GM18907 (cell line): ENCODE measurements around the gene GLRX.

ENCODE experiments used
- ATAC-seq: cut with Tn5 transposase; IDR thresholded peaks from one replicate; pipeline ENCODE4 v1.9.1; 2021; ENCODE audit warnings: mild to moderate bottlenecking, moderate library complexity; ENCODE audit not compliant: unreplicated experiment

The GLRX gene, protein sequence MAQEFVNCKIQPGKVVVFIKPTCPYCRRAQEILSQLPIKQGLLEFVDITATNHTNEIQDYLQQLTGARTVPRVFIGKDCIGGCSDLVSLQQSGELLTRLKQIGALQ

GRCh38 chr5:95822542-95823181, at the start of gene GLRX:
Gene GLRX, minus strand, starts transcription at chr5:95822726. Its CDS starts 64 bp downstream, at chr5:95822662.
- ATAC-seq = peak; percentile 54

GRCh38 chr5:95871146-95871806, 48.8 kb upstream of the GLRX start:
- no peak for ATAC-seq

DNA sequence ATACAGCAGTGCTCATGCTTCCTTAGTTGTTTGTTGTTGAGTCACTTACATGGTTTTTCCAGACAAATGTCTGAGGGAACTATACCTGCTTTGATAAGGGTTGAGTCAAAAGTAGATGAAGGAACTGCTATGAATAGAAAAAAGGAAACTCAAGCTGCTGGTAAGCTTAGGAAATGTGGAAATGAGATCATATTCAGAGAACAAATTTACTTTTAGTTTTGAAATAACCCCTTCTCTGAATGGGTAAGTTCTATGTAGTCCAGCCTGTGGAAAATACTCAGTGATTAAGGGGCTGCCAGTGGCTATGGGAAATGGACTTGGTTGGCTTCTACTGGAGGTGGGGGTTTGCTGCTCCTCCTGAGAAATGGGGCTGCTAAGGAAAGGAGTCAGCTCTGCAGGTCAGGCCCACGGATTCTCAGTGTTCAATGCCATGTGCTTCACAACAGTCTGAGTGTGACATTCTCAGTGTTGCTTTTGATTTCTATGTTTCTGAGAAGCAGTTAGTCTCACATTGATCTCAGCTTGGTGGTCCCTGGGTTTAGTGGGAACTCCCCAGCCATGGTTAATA, 47.7 kb upstream of the GLRX start:
- peak; percentile 68 for ATAC-seq

DNA sequence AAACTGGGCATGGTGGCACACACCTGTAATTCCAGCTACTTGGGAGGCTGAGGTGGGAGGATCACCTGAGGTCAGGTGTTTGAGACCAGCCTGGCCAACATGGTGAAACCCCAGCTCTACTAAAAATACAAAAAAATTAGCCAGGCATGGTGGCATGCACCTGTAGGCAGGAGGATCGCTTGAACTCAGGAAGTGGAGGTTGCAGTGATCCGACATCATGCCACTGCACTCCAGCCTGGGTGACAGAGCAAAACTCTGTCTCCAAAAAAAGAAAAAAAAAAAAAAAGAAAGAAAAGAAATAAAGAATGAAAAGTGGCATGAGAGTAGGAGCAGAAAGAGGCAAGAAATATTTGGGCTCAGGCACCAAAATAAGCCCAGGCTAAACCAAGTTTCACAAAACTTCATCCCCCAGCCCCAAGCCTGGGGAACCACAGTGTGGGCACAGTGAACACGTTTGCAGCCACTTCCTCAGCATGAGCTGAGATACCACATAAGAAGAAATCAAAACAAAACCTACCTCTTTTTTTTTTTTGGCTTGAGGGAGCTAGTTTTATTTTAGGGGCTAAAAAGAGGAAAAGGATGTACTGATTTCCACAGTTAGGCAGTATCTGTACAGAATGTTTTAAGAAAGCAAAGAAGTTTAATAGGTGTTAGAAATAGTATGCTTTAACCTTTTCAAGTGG, 46.8 kb upstream of the GLRX start:
- ATAC-seq = peak; percentile 65

GRCh38 chr5:95868136-95868535, 45.6 kb upstream of the GLRX start:
- ATAC-seq = no peak

DNA sequence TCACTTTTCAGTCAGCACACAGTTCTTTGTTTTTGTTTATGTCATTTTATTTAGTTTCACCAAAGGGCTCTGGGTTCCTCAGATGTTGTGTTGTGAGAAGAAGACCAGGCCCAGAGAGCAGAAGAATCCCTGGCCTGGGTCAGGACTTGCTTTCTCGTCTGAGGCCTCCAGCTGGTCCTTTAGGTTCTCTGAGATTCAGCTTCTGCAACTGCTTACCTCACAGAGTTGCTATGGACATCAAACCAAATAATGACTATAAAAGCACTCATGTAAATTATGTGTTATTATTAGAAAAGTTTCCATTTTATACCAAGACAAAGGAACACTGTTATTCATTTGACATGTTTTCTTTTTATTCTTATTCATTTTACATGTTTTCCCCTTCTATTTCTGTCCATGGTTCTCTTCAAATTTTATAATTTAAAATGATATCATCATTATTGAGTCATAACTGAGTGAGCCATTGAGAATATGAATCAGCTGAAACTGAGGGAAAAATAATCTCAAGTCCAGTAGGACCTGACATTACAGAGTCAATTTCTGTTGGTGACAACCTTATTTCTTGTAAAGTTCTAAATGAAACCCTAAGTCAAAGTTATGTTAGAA, 44.0 kb upstream of the GLRX start:
- no peak for ATAC-seq

DNA sequence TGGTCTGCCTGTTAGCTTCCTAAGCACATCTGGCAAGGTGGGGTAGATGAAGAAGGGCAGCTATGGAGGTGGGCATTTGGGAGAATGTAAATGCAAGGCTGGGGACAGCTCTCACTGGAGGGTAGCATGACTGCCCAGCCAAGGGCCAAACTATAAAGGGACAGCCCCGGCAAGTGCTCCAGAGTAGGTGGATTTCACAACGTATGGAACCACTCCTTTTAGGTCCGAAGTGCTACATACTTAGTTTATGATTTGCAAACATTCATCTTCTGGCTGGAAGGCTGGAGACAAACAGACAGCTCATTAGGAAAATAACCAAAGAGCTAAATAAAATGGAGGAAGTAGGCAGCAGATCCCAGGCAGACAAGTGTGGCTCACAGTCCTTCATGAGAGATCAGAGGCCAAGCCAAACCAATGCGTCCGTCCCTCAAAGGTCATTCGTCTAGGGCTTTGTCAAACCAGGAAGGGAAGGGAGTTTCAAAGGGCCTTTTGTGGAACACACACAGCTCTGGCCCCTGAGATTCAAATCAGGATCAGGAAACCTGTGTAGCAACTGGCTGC, 42.5 kb upstream of the GLRX start:
- ATAC-seq = no peak

DNA sequence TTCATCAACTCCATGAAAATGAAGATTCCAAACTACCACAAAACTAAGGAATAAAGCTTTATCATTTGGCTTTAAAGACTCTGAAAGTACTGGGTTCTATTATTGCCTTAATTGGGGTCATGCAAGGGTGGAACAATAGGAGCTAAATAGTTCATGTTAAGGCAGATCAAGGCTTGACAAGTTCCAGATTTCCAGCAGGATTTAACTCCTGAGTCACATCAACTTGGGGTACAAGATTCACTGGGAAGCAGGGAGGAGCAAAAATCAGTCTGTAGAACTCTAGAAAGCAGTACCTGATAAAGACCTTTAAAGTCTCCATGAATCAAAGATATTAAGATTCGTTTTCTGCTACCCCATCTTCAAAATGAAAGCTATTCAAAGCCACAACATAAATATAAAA, 41.9 kb upstream of the GLRX start:
- ATAC-seq = no peak

GRCh38 chr5:95863383-95863757, 40.8 kb upstream of the GLRX start:
- ATAC-seq = no peak

DNA sequence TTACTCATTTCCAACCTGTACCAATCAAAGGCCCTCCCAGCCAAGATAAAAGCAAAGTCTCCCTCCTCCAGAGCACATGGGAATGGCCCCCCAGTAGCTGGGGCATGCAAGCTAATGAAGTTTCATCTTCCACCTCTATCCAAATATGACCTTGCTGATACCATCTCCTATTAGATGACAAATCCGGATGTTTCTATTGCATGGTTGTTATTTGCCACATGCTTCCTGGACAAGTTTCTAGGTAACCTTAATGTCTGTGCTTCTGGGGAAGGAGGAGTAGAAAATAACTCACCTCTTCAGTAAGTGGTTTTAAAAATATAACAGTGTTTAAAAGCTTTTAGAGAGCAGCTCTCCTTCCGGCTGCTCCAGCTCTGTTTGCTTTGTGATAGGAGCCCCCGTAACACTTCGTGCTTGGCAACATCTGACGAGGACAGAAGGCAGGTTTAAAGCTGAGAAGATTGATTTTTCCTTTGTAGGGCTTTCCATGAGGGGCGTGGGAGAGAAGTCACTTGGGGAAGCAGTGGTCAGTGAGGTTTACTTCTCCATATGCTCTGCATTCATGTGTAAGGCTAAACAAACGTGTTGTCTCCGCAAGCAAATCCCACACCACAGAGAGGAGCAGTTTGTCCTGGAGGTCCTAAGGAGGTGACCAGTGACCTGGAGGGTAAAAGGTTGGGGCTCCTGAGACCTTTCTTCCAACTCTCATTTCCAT, 40.3 kb upstream of the GLRX start:
- no peak for ATAC-seq

GRCh38 chr5:95861864-95862561, 39.5 kb upstream of the GLRX start:
- ATAC-seq = no peak

DNA sequence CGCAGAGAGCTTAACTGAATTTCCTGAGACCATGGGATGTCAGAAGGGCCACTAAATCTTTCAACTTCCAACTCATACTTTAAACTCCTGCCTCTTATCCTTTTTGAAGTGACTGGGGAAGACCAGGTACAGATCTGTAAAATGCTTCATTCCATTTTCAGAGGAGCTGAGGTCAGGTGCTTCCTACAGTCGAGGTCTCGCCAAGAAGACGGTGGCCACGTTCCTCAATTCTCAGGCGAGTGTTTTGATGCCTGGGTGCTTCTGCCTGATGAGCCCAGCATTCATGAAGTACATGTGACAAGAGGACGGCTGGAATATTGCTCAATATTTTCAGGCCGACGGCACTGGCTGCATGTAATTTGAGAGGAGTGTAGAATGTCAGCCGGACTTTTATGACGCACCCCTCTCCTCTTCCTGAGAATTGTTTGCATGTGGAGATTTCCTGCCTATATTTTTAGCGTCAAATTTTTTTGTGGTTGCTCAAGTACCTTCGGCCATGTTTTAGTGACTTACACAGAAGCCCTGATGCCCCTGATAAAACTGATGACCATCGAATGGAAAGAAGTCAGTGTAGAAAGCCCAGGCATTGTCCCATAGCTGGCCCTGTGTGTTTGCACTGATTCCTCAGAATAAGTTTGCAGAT, 38.8 kb upstream of the GLRX start:
- no peak for ATAC-seq

DNA sequence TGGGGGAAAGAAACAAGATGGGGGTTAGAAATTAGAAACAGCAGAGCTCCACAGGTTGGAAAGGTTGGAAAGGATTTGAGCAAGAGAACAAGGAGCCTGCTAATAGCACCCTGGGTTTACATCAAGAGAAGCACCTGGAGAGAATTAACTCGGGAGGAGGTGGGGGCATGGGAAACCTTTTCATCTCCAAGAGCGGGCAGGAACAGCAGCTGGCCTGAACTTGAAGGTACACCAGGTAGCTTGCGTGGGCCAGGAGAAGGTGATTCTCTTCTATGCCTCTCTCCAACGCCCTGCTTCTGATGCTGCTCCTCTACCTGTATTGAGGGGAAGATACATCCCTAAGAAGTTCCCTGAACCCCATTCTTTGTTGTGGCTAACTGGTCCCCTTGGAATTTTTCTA, 37.1 kb upstream of the GLRX start:
- ATAC-seq = no peak

DNA sequence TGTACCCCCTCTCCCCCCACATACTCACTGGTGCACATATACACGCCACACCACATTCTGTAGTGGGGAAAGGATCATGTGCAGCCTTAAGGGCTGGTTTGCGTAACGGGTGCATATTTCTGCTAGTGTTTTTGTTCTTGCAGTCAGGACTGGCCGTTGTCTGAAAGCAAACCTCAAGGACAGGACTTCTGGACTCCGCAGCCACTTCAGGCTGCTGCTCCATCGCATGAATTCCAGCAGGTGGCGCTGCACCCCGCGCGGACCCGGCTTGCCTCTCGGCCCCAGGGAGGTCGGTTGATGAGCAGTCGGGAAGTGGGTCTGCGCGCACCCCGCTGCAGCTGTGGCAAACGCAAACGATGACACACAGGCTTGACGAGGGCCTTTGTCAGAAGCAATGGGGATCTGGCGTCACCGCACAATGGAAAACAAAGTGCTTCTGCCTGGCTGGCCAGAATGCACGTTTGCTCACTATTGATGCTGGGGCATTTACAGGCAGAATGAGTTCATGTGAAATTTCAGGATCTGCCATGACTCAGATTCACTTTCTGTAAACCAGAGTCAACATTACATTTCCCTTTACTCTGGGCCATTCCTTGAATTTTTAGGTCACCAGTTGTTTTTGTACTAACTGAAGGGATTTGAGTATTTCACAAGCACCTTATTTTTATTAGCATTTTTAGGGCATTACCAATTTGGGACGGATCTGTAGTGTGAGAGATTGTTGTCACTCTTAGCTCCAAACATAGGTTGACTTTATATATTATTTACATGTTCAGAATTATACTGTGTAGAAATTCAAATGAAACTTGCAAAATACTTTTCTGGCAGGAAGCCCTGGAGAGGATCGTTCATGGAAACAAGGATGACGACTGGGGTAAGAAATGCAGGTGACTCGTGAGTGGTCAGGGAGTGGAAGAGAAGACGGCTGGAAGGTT, 36.4 kb upstream of the GLRX start:
- ATAC-seq = peak; percentile 97

- ATAC-seq = no peak
Observed at GRCh38 chr5:95858023-95858461, 35.5 kb upstream of the GLRX start.

- ATAC-seq = no peak
Observed at GRCh38 chr5:95857185-95857945, 34.8 kb upstream of the GLRX start.

DNA sequence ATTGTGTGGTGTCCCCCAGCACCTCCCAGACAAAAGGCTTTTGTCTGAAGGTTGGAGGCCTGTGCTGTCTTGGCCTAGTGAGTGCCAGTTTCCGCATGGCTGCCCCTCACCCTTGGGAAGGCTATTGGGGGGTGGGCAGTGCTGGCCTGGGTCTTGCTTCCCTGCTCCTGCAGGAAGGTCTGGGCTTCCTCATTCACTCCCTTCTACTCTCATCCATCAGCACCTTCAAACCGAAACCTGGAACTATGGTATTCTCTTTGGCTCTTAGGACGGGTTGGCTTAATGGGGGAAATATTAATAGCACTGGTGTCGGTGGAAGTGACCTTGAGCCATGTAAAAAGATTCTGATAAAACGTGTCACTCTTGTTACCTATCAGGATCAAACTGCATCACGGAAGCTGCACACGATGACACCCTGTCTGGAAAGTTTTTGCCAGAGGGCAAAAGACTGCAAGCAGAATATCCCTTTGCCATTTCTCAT, 34.0 kb upstream of the GLRX start:
- no peak for ATAC-seq
